Brain microvascular endothelial cell (primary cell): ENCODE measurements around the gene ARHGEF7.
A peak's percentile ranks its signal among the peaks of the same experiment; 100 is the strongest.

Experiments used
- DNase-seq: peaks from one replicate; pipeline ENCODE4 v3.0.0-alpha.2; 2020
- H3K27ac ChIP-seq: fragments of 250-450 bp; sonication (Bioruptor Pico); 2 replicates; pipeline ENCODE4 v1.5.1; 2020; ENCODE audit warnings: mild to moderate bottlenecking, moderate library complexity
- H3K27me3 ChIP-seq: fragments of 250-450 bp; sonication (Bioruptor Pico); replicated peaks from 2 replicates; pipeline ENCODE4 v1.5.1; 2020; ENCODE audit warnings: mild to moderate bottlenecking
- H3K36me3 ChIP-seq: fragments of 250-450 bp; sonication (Bioruptor Pico); replicated peaks from 2 replicates; pipeline ENCODE4 v1.5.1; 2020; ENCODE audit warnings: mild to moderate bottlenecking
- H3K4me3 ChIP-seq: 2 replicates; pipeline ENCODE4 v1.5.1; 2011; ENCODE audit warnings: low read depth, mild to moderate bottlenecking, control low read depth, low read length, moderate library complexity
- CTCF ChIP-seq: IDR thresholded peaks from 2 replicates; pipeline ENCODE4 v1.5.1; 2011; ENCODE audit warnings: low read depth, mild to moderate bottlenecking, moderate library complexity, low read length, control low read depth, inconsistent platforms; ENCODE audit errors: missing control alignments
- in situ Hi-C: cut with HindIII; loops from 2 replicates; pipeline ENCODE4 v1.10.0; 2017; ENCODE audit warnings: low sequenced_read_pairs, low pct_ligation_motif_present

ARHGEF7 gene

GRCh38 chr13:111336666-111337065, 221.6 kb downstream of the ARHGEF7 start:
- no peak for TF ChIP-seq CTCF
- DNase-seq: no peak
- no peaks in the 10 kb centered on the region for H3K27me3 ChIP-seq
- H3K36me3 ChIP-seq: no peaks in the 10 kb centered on the region
- in situ Hi-C loops: no loop called here
- no peak overlapping the region for H3K4me3 ChIP-seq
- no peak overlapping the region for H3K27ac ChIP-seq

GRCh38 chr13:111337206-111337605, 222.1 kb downstream of the ARHGEF7 start:
- H3K27me3 ChIP-seq: no peaks in the 10 kb centered on the region
- peak; percentile 70 for DNase-seq
- in situ Hi-C loops: no loop called here
- H3K4me3 ChIP-seq: no peak overlapping the region
- TF ChIP-seq CTCF: no peak
- H3K27ac ChIP-seq: no peak overlapping the region
- H3K36me3 ChIP-seq: no peaks in the 10 kb centered on the region

GRCh38 chr13:111337741-111338140, 222.6 kb downstream of the ARHGEF7 start:
- no peaks in the 10 kb centered on the region for H3K36me3 ChIP-seq
- no peak for TF ChIP-seq CTCF
- H3K27ac ChIP-seq: no peak overlapping the region
- DNase-seq: no peak
- in situ Hi-C loops: no loop called here
- no peak overlapping the region for H3K4me3 ChIP-seq
- no peaks in the 10 kb centered on the region for H3K27me3 ChIP-seq

DNA sequence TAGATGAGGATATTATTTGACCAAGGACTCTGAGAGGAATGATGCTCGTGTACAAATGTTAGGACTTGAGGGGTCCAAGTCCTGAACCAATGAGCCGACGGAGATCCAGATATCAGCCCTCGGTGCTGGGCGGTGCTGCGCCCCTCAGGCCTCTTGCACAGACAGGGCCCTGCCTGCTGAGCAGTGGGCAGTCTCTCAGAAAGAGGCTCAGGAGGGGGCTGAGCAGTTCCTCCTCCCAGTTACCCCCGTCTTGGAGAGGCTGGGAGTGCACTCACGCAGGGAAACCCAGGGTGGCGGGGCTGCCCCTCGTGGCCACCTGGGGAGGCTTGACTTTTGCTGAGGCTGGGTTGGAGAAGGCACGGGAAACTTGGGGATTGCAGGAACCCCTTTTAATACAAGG, 223.7 kb downstream of the ARHGEF7 start:
- no peaks in the 10 kb centered on the region for H3K36me3 ChIP-seq
- in situ Hi-C loops: no loop called here
- H3K27me3 ChIP-seq: no peaks in the 10 kb centered on the region
- no peak overlapping the region for H3K27ac ChIP-seq
- no peak for DNase-seq
- H3K4me3 ChIP-seq: no peak overlapping the region
- TF ChIP-seq CTCF: no peak

DNA sequence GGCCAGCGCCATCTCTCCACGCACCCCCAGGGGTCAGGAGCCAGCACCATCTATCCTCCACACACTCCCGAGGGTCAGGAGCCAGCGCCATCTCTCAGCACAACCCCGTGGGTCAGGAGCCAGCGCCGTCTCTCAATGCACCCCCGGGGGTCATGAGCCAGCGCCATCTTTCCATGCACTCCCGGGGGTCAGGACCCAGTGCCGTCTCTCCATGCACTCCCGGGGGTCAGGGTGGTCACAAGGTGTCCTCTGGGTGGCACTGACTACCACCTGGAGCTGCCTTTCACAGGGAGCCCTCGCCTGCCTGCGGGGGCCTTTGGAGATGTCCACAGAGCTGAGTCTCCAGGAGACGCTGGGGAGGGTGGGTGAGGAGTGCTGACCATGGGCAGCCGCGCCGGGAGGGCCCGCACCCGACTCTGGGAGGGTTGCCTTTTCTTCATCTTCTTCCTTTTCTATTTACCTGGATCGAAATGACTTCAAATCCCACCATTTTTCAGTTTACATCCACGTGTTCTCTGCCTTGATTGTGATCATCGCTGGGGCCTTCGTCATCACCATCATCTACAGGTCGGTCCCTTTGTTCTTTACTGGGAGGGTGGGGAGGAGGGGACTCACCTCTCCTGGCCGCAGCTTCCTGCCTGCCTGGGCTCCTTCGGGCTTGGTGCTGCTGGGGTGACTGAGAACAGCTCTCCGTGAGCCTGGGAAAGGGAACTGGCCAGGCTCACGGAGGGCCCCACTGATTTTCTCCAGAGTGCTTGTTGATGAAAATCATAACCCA, 224.4 kb downstream of the ARHGEF7 start:
- Histone ChIP-seq H3K27me3 (no peaks in the 10 kb centered on the region), H3K4me3 (no peak overlapping the region), H3K27ac (no peak overlapping the region), H3K36me3 (no peaks in the 10 kb centered on the region)
- in situ Hi-C loops: no loop called here
- DNase-seq: no peak
- TF ChIP-seq CTCF: no peak

- Histone ChIP-seq H3K27me3 (no peaks in the 10 kb centered on the region), H3K27ac (no peak overlapping the region), H3K36me3 (no peaks in the 10 kb centered on the region), H3K4me3 (no peak overlapping the region)
- in situ Hi-C loops: no loop called here
- DNase-seq: no peak
- no peak for TF ChIP-seq CTCF
Observed at GRCh38 chr13:111341886-111342285, 226.8 kb downstream of the ARHGEF7 start.
